GM18505 (cell line): ENCODE data around the gene SKOR1.

Experiments
- ATAC-seq: cut with Tn5 transposase; IDR thresholded peaks from one replicate; pipeline ENCODE4 v1.9.1; 2021; ENCODE audit not compliant: unreplicated experiment
- POLR2A ChIP-seq: IDR thresholded peaks from 4 replicates; pipeline ENCODE4 v1.6.1; 2011; ENCODE audit warnings: borderline replicate concordance; ENCODE audit not compliant: insufficient read depth, insufficient read length; ENCODE audit errors: extremely low read depth

The SKOR1 gene

DNA sequence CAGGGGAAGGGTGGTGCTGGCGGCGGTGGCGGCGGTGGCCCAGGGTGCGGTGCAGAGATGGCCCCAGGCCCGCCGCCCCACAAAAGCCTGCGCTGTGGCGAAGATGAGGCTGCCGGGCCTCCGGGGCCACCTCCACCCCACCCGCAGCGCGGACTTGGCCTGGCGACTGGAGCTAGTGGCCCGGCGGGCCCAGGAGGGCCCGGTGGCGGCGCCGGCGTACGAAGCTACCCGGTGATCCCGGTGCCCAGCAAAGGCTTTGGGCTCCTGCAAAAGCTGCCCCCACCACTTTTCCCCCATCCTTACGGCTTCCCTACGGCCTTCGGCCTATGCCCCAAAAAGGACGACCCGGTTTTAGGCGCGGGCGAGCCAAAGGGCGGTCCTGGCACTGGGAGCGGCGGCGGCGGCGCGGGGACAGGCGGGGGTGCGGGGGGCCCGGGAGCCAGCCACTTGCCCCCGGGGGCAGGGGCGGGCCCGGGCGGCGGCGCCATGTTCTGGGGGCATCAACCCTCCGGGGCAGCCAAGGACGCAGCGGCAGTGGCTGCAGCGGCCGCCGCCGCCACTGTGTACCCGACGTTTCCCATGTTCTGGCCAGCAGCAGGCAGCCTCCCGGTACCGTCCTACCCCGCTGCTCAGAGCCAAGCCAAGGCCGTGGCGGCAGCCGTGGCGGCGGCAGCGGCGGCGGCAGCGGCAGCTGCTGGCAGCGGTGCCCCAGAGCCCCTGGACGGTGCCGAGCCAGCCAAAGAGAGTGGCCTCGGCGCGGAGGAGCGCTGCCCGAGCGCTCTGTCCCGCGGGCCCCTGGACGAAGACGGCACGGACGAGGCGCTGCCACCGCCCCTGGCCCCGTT, 1.6 kb downstream of the SKOR1 start:
- no peak for ATAC-seq
- TF ChIP-seq POLR2A = no peak

DNA sequence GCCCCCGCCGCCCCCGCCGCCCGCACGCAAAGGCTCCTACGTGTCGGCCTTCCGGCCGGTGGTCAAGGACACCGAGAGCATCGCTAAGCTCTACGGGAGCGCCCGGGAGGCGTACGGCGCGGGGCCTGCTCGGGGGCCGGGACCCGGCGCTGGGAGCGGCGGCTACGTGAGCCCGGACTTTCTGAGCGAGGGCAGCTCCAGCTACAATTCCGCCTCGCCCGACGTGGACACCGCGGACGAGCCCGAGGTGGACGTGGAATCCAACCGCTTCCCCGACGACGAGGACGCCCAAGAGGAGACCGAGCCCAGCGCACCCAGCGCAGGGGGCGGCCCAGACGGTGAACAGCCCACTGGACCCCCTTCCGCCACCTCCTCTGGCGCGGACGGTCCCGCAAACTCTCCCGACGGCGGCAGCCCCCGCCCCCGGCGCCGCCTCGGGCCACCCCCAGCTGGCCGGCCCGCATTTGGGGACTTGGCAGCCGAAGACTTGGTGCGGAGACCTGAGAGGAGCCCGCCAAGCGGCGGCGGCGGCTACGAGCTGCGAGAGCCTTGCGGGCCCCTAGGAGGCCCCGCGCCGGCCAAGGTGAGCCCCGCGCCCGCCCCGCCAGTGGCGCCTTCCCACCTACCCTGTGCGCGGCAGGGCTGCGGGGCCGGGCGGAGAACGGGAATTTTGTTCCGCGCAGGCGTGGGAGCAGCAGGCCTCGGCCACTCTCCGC, 2.4 kb downstream of the SKOR1 start:
- TF ChIP-seq POLR2A = no peak
- ATAC-seq = no peak

DNA sequence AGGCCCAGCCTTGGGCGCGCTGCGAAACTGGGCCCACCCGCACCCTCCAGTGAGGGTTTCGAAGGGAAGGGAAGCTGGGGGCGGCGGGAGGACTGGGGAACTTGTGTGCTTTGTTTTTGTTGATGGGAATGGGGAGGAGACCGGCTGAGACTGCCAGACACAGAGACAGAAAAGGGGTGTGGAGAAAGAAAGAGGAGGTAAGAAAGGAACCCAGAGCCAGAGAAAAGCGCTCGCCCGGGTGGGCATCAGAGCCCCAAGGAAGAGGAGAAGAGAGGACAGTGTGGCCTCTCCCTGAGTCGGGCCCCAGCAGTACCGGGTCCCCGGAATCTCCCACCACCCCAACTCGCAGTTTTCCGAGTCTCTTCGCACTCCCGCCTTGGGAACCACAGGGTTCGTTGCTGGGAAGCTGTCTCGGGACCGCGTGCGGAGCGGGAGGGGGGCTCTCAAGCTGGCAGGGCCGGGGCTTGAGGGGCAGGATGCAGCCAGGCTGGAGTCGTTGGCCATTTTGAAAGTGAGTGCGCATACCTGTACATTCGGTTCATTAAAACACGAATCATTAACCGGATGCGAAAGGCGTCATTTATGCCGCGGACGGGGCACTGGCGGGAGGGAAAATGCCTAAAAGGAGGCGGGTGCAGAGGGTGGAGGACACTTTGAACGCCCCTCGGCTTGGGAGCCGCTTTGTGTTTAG, 3.1 kb downstream of the SKOR1 start:
- no peak for TF ChIP-seq POLR2A

DNA sequence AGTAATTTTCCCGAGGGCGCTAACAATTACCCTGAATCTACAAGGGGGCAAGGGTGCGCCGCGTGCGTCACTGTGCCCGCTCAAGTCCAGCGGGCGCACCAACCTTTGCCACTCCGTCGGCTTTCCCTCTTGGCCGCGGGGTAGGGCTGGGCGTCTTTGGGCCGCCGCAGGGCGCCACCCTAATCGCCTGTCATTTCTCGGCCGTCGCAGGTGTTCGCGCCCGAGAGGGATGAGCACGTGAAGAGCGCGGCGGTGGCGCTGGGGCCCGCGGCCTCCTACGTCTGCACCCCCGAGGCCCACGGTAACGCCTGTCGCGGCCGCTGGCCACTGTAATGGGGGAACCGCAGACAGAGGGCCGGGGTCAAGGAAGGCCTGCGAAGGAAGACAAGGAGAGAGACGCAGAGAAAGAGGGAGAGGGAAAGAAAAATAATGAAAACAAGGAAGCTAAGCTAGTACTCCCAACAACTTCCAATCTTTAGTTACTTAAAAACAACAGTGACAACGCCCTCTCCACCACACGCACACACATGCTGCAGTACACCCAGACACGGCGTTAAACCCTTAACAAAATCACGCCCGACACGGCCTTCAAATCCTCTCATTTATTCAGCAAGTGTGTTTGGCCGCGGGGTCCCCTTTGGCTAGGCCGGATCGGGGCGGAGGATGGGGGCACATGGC, 3.8 kb downstream of the SKOR1 start:
- no peak for ATAC-seq
- TF ChIP-seq POLR2A = no peak

More for the DNA sequence above, 3.1 kb downstream of the SKOR1 start:
- no peak for ATAC-seq

DNA sequence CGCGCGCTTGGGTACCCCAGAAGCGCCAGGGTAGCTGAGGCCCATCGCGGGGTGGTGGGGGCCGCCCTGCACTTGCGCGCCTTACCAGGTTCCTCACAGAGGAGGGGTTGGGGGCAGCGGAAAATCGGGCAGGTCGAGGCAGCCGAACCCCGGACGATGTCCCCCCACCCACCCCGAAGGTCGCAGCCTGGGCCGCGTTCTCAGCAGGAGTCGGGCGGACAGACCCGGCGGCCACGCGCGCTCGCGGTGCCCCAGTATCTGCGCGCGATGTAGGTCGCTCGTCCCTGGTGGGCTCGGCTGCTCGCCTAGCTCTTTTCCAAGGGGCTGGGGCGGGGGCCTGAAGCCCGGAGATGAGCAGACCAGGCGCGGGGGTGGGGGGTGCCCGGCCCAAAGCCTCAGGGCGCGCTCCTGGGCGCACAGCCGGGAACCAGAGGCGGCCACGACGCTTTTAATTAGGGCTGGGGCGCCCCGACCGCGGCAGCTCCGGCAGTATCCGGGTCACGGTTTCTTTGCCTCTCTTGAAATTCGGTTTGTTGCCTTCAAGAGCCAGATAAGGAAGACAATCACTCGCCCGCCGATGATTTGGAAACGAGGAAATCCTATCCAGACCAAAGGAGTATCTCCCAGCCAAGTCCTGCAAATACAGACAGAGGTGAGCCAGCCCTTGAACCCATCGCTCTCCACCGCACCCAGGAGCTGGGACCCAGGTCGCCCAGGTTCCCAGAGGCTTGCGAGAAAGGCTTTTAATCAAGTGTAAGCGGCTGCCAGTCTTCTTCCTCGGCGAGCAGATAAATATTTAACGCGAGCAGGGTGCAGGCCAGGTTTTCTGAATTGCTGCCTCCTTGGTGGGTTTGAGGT, 4.6 kb downstream of the SKOR1 start:
- no peak for ATAC-seq
- TF ChIP-seq POLR2A = no peak

DNA sequence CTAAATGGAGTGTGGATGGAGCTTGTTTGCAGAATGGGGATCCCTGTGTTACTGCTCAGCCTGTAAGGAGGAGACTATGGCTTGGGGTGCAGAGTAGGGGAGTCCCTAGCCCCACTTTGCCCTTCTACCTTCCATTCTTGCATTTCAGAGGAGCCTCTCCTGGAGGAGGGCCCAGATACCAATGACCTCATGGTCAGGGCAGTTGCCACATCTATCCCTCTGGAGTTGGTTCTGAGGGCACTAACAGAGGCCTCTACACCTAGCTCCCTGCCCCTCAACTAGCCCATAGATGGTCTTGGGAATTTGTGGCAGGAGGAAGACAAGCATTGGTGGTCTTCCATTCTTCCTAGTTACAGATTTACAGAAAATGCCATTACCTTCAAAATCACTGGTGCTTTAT, 6.1 kb downstream of the SKOR1 start:
- no peak for ATAC-seq
- TF ChIP-seq POLR2A = no peak

DNA sequence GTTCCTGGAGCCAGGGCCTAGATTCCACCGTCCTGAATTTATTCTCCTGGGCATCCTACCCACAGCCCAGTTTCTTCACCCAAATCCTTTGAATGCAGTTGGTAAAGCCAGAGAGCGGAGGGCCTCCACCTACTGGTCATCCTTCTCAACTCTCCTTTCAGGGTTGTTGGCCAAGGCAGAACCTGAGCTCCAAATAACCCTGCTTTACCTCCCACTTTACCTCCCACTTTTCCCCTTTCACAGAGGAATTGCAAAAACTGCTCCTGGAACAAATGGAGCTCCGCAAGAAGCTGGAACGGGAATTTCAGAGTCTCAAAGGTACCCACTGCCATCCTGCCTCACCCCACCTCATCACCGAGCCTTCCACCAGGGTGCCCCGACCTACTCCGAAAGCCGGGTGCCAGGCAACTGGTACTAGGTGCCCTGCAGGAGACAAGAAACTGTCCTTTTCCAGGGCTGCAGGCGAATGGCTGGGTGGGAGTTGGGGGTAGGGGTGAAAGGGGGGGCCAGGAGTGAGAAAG, 6.8 kb downstream of the SKOR1 start:
- TF ChIP-seq POLR2A = no peak
- ATAC-seq = no peak

DNA sequence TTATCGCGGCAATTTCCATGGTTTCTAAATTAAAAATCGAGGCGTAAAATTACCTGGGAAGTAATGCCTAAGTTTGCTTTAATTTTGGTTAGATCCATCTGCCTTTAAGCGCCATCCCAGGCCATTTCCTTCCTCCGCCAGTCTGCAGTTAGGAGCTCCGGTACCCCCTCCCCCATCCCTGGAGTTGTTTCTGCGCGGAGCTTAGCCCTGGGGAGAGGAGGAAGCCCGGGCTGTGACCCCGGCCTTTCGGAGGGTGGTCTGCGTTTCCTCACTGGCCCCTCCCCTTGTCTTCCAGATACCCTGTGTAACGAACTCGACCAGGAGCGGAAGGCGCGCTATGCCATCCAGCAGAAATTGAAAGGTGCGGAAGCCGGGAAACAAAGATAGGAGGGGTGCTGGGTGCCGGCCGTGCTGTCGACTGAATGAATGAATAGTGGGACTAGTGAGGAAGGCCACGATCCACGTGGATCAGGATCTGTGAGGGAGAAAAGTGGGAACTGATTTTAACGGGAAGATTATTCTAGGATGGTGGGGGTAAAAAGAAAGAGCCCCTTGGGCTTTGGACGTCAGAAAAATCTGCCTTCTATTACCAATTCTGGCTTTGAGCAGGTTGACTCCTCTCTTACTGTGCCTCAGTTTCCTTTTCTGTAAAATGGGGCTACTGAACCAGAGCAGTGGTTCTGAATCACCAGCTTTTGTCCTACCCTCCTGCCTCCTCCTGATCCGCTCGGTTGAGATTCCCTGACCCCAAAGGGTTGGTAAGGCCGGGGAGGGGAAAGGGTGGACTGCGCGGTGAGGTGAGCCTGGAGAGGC, 7.8 kb downstream of the SKOR1 start:
- ATAC-seq = no peak
- TF ChIP-seq POLR2A = no peak

DNA sequence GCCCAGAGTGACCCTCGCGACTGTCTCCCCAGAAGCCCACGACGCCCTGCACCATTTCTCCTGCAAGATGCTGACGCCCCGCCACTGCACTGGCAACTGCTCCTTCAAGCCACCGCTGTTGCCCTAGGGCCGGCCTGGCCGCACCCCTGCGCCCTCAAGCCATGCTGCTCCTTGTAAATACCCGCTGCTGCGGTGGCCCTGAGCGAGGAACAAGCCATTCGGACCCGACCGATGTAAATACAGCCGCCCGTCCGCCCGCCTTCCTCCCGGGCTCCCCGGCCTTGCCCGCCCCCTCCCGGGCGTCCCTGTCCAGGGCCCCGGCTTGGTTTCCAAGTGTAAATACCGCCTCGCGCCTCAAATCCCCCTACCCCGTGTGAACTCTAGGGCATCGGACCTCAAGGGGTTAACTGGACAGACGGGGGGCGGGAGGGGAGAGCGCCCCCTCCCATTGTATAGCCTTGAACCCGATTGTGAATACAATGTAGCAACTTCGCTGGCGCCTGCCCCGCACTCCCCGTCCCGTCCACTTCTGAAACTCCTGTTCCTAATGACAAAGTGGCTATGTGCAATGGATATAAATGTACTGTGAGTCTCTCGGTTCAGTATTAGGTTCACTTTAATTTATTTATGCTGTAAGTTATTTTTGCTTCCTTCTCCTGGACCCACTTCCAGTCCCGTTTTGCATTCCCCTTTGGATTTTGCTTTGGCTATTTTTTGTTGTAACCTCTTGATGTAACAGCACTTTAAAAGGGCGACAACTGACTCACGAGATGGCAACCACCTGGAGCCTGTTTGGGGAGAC, 8.6 kb downstream of the SKOR1 start:
- no peak for TF ChIP-seq POLR2A
- ATAC-seq = no peak

DNA sequence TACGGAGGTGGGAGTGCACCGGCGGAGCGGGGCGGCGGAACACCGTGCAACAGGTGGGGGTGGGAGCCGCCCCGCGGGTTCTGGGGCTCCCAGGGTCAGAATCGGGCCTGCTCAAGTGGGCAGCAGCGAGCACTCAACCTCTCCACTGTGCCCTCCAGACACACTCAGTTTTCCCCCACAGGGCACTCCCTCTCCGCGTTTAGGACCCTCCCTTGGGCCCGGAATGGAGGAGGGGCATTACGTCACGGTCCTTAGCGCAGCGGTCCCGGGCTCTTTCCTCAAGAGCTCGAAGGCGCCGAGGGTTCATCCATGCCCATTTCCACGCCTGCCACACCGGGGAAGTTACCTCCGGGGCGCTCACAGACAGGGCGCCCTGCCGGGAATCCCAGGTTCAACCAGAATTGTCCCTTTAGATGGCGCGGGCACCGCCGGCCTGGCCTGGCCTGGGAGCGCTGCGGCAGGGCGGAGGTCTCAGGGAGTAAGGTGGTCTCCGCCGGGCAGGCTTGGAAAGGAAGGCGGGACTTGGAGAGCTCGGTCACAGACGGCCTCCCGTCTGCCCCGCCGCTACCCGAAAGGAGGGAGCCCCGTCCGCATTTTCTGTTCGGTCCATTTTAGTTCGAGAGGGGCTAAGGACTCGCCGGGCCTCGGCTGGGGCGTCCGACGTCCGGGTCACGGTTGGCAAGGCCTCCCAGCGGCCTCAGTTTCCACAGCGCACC, 9.4 kb downstream of the SKOR1 start:
- TF ChIP-seq POLR2A = no peak

More for the DNA sequence above, 9.4 kb downstream of the SKOR1 start:
- no peak for ATAC-seq
